Right kidney (tissue), 9 donors: ENCODE results near the gene GGT7.
"Not testable (repeated sequence)": the region's sequence is repeated elsewhere in the genome, so short reads cannot be mapped to it uniquely, and the experiment has no call there.

Source experiments
- DNase-seq: peaks from one replicate; pipeline ENCODE4 v3.0.0-alpha.2; 2016
- long read RNA-seq, 8 donors: transcript quantifications; one replicate each; lab custom pipeline, GENCODE V29; 2026

GGT7 gene
- long read RNA-seq, donor 1, transcript GGT7-201 (15 exons, 2,642 nt): major isoform, 7 of 13 reads
- long read RNA-seq, donor 1, partial matches to known transcripts: 6 of 13 reads
- long read RNA-seq, donor 1, other reads (novel, unspliced or antisense): 0 of 13 reads
- long read RNA-seq, donor 2, partial matches to known transcripts: 0 of 1 reads
- long read RNA-seq, donor 2, other reads (novel, unspliced or antisense): 0 of 1 reads
- long read RNA-seq, donor 3: 0 reads
- long read RNA-seq, donor 4, partial matches to known transcripts: 15 of 17 reads
- long read RNA-seq, donor 4, other reads (novel, unspliced or antisense): 0 of 17 reads
- long read RNA-seq, donor 5, transcript GGT7-201 (15 exons, 2,642 nt): major isoform, 6 of 6 reads
- long read RNA-seq, donor 5, partial matches to known transcripts: 0 of 6 reads
- long read RNA-seq, donor 5, other reads (novel, unspliced or antisense): 0 of 6 reads
- long read RNA-seq, donor 6, partial matches to known transcripts: 0 of 4 reads
- long read RNA-seq, donor 6, other reads (novel, unspliced or antisense): 0 of 4 reads
- long read RNA-seq, donor 7, partial matches to known transcripts: 15 of 18 reads
- long read RNA-seq, donor 7, other reads (novel, unspliced or antisense): 0 of 18 reads
- long read RNA-seq, donor 8, partial matches to known transcripts: 0 of 3 reads
- long read RNA-seq, donor 8, other reads (novel, unspliced or antisense): 0 of 3 reads

- peak; percentile 72 for DNase-seq
Measured at GRCh38 chr20:34872622-34873224, at the start of gene GGT7. Gene GGT7 (minus strand): TSS chr20:34872856. CDS start chr20:34872815, 41 bp downstream.

GRCh38 chr20:34921436-34921835 is 48.8 kb upstream of the GGT7 start:
- no peak for DNase-seq

- no peak for DNase-seq
Measured at GRCh38 chr20:34920055-34920454, 47.4 kb upstream of the GGT7 start.

- no peak for DNase-seq
Measured at GRCh38 chr20:34916774-34917354, 44.2 kb upstream of the GGT7 start.

GRCh38 chr20:34915749-34916455 is 43.2 kb upstream of the GGT7 start:
- DNase-seq: no peak

GRCh38 chr20:34915131-34915530 is 42.5 kb upstream of the GGT7 start:
- DNase-seq: no peak

GRCh38 chr20:34907616-34908469 is 35.2 kb upstream of the GGT7 start:
- DNase-seq: no peak

GRCh38 chr20:34904202-34904621 is 31.6 kb upstream of the GGT7 start:
- no peak for DNase-seq

- not testable (repeated sequence) for DNase-seq
Measured at GRCh38 chr20:34898731-34899130, 26.1 kb upstream of the GGT7 start.

GRCh38 chr20:34898129-34898528 is 25.5 kb upstream of the GGT7 start:
- DNase-seq: not testable (repeated sequence)

GRCh38 chr20:34896086-34896621 is 23.5 kb upstream of the GGT7 start:
- no peak for DNase-seq

GRCh38 chr20:34895465-34895864 is 22.8 kb upstream of the GGT7 start:
- DNase-seq: no peak

- DNase-seq: no peak
Measured at GRCh38 chr20:34894723-34895122, 22.1 kb upstream of the GGT7 start.

- no peak for DNase-seq
Measured at GRCh38 chr20:34892671-34893070, 20.0 kb upstream of the GGT7 start.

- DNase-seq: no peak
Measured at GRCh38 chr20:34891166-34892062, 18.8 kb upstream of the GGT7 start.

- DNase-seq: no peak
Measured at GRCh38 chr20:34888468-34888867, 15.8 kb upstream of the GGT7 start.

GRCh38 chr20:34887023-34887422 is 14.4 kb upstream of the GGT7 start:
- DNase-seq: no peak

- no peak for DNase-seq
Measured at GRCh38 chr20:34886122-34886521, 13.5 kb upstream of the GGT7 start.

GRCh38 chr20:34884260-34884659 is 11.6 kb upstream of the GGT7 start:
- DNase-seq: no peak

- DNase-seq: no peak
Measured at GRCh38 chr20:34883809-34884208, 11.2 kb upstream of the GGT7 start.
